Erythroblast (primary cell): Measurements from ENCODE around the gene PPP1R37.

Source experiments
- DNase-seq, 2 experiments: peaks; one replicate each; lab custom pipeline; 2025; lab: John Stamatoyannopoulos, UW
- GATA1 ChIP-seq: IDR thresholded peaks from 2 replicates; pipeline ENCODE4 v1.6.1; 2011; ENCODE audit warnings: low read depth, mild to moderate bottlenecking, control low read depth, low read length, moderate library complexity
- POLR2A ChIP-seq: IDR thresholded peaks from 2 replicates; pipeline ENCODE4 v1.6.1; 2011; ENCODE audit warnings: mild to moderate bottlenecking, low read length

PPP1R37 gene

DNA sequence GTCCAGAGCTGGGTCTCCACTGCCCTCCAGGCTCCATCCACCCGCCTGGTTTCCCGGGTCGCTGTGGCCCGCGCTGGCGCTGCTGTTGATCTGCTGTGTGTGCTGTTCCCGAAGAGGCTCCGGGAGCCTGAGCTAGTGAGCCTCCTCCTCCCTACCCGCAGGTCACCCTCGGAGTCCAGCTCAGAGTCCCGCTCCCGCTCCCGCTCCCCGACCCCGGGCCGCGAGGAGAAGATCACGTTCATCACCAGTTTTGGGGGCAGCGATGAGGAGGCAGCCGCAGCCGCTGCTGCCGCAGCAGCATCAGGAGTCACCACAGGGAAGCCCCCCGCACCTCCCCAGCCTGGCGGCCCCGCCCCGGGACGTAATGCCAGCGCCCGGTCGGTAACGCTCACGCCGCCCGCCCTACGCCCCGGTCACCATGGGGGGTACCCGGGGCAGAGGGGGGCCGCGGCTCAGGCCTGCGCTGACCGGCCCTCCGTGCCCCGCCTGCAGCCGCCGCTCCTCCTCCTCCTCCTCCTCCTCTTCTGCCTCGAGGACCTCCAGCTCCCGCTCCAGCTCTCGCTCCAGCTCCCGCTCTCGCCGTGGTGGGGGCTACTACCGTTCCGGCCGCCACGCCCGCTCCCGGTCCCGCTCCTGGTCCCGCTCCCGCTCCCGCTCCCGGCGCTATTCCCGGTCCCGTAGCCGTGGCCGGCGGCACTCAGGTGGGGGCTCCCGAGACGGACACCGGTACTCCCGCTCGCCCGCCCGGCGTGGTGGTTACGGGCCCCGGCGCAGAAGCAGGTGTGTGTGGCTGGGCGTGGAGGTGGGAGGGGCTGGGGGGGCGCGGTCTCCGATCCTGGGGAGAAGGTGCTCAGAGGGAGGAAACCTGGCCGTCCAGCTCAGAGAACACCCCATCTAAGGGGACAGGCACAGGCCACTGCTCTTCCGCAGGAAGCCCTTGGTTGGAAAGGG is 28.9 kb upstream of the PPP1R37 start:
- DNase-seq, result no peak
- no peak for TF ChIP-seq GATA1
- TF ChIP-seq POLR2A, result no peak

DNA sequence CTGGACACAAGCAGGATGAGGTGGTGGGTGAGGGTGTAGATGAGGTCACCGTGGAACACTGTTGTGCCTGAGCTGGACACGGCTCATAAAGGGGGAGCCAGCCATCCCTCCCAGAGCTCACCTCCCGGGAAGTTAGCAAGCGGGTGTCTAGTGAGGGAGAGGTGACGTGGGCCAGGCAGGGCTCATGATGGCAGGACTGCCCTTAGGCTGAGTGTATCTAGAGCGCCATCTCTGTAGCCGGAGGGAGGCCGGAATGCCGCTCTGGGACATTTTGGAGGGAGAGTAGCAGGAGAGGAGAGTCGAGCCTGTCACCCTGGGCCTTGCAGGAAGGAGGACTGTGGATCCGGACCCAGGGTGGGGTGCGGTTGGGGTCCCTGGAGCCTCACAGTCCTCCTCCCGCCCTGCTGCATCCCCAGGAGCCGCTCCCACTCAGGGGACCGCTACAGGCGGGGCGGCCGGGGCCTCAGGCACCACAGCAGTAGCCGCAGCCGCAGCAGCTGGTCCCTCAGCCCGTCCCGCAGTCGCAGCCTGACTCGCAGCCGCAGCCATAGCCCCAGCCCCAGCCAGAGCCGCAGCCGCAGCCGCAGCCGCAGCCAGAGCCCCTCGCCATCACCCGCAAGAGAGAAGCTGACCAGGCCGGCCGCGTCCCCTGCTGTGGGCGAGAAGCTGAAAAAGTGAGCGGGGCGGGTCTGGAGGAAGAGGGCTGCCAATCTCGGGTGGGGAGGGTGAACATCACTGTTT is 25.9 kb upstream of the PPP1R37 start:
- DNase-seq, result no peak
- TF ChIP-seq GATA1 (no peak), POLR2A (no peak)

DNA sequence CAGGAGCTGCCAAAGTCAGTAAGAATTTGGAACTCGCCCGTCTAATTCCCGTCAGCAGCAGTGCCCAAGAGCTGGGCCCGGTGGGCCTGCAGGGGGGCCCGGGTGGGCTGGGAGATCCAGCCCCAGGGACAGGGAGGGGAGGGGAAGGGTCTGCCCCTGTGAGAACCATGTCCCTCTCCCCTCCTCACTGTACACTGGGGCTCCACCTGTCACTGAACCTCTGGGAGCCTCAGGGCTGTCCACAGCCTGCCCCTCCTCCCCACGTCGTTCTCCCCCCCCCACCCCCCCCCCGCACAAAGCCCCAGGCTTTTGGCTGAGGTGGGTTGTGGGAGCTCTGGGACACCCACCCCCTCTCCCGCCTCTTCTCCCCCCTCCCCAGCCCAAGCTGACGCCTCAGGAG is 24.9 kb upstream of the PPP1R37 start:
- no peak for TF ChIP-seq POLR2A
- TF ChIP-seq GATA1, result no peak
- DNase-seq, result no peak

DNA sequence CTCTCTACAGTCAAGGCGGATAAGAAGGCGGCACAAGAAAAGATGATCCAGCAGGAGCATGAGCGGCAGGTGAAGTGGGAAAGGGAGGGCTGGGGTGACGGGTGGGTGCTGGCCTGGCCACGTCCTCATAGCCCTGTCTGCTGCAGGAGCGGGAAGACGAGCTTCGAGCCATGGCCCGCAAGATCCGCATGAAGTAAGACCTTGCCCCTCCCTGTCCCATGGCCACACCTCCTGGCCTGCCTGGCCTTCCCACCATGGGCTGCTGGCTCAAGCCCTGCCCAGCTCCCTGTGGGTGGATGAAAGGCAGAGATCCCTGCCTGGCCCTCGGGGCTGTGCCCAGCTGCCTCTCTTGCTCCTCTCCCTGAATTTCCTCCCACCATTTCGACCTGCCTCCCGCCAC is 23.9 kb upstream of the PPP1R37 start:
- DNase-seq, result no peak

DNA sequence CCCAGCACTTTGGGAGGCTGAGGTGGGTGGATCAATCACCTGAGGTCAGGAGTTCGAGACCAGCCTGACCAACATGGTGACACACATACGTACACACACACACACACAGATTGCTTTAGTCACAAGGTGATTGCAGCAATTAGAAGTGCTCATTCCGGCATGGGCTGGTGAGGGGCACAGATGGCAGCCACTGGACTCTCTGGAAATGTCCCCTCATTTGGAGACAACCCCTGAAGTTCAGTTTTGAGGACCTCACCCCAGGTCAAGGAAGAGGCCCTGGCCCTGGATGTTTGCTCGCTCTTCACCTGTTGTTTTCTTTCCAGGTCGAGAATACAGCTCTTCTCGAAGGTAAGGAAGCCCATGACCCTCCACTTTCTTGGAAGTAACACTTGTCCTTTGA is 22.8 kb upstream of the PPP1R37 start:
- no peak for DNase-seq
- TF ChIP-seq GATA1, result no peak
- TF ChIP-seq POLR2A, result no peak

More for the DNA sequence above, 23.9 kb upstream of the PPP1R37 start:
- TF ChIP-seq POLR2A (no peak), GATA1 (no peak)

DNA sequence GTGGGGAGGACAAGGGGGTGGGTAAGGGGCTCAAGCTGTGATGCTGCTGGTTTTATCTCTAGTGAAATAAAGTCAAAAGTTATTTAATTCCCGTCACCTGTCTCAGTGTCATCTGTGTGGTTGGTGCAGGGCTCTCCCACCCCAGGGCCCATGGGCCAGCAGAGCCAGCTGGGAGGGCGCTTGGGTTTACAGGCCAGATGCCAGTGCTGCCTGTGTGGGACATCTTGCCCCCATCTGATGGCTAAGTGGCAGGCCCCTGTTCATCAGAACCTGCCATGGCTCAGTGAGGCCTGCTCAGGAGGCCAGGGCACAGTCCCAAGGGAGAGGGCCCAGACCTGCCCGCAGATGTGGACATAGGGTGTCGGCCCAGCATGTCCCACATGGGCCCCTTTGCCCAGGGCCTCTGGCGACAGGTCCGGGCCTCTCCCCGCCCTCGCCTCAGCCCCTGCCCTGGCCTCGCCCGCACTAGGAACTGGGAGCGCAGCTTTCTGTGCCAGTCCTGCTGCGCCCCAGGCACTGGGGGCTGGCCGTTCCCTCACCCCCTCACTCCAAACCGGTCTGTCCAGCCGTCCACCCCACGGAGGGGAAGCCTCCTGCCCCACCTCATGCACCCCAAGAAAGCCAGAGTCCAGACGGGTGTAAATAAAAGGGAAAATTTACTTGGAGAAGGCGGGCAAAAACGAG is 22.0 kb upstream of the PPP1R37 start:
- DNase-seq, result no peak
- TF ChIP-seq POLR2A (no peak), GATA1 (no peak)

DNA sequence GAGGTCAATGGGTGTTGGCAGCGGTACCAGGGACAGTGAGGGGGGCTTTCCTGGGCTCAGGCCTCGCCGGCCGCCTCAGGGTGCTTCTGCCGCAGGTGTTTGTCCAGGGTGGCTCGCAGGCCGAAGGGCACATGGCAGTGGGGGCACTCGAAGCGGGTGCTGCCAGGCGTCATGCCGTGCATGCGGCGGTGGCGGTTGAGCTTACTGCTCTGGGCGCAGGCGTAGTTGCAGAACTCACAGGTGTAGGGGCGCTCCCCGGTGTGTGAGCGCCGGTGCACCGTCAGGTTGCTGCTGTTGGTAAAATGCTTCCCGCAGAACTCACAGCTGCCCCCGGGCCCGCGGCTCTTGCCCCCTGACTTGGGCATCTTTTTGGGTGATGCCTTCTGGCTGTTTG is 21.4 kb upstream of the PPP1R37 start:
- no peak for TF ChIP-seq GATA1
- TF ChIP-seq POLR2A, result no peak
- no peak for DNase-seq

DNA sequence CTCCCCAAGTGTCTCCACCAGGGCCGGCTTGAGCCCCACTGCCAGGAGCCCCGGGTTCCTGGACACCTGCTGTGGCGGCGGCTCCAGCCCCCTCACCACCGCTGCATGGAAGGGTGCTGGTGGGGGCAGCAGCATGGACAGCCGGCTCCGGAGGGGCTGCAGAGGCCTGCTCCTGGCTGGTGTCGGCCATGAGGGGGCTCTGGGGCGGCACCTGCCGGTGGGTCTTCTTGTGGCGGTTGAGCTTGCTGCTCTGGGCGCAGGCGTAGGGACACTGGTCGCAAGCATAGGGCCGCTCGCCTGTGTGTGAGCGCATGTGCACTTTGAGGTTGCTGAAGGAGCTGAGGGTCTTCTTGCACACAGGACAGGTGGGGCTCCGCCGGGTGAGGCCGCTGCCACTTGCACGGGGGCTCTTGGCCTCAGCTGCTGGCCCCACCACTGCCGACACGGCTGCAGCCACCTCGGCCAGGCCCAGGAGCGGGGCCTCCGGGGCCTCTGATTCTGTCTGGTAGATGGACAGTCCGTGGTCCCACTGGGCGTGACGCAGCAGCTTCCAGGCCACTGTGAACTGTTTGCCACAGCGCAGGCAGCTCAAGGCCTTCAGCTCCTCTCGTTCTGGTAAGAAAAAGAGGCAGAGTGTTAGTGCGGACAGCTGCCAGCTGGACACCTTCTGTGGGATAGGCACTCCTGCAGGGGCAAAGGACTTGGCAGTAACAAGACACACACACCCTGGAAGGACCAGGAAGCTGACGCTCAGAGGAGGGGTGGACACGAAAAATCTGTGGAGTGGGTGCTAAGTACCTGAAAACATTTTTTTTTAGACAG is 20.8 kb upstream of the PPP1R37 start:
- TF ChIP-seq POLR2A (no peak), GATA1 (no peak)
- no peak for DNase-seq

DNA sequence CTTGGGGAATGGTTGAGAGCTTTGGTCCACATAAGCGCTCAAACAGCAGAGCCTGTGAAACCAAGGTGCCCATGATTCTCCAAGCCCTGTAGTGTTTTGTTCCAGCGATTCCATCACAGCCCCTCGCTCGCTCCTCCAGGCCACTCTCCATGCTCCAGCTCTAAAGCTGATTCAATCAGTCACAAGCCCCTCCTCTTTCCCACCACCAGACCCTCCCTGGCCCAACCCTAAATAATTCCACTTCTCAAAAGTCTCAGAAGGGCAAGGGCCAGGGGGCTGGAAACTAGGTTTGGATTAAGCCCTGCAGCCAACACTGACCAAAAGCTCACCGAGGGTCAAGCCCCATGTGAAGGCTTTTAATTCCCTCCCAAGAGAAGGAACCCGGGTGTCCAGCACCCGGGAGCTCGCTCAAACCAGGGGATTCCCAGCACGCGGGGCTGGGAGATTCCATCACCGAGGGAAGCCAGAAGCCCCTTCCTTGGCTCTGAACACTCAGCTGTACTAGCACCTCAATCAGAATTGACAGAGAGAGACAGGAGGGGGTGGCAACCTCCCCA is 18.2 kb upstream of the PPP1R37 start:
- no peak for TF ChIP-seq POLR2A
- no peak for TF ChIP-seq GATA1
- no peak for DNase-seq

DNA sequence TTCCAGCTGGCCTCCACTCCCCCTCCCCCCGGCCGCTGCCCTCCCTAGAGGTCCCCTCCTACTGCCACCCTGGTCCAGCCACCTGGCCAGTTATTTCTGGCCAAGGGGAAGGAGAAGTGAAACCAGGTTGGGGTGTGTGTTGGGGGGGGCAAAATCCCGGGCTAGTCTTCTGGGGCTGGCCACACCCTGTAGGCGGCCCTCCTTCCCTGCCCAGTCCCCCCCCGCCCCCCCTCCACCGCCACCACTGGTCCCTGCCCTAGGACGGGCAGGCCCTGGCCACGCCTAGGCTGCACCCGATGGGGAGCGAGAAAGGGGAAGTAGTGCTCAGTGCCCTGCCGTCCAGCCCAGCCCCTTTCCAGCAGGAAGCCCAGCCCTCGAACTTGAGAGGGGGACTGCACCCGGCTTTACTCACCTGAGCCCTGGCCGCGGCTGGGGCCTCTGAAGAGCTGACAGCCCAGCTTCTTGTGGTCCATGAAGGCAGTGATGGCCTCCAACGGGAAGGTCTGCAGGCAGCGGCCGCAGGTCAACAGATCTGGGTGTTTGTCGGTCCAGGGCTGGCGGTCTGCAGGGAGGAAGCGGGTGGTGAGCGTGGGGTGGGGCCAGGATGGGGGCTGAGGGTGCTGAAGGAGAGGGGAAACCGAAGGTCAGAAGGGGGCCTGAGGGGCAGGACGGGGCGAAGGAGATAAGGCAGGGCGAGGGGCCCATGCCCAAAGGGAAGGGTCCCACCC is 17.5 kb upstream of the PPP1R37 start:
- TF ChIP-seq POLR2A (no peak), GATA1 (no peak)
- DNase-seq, result peak; percentile 74 to 79

DNA sequence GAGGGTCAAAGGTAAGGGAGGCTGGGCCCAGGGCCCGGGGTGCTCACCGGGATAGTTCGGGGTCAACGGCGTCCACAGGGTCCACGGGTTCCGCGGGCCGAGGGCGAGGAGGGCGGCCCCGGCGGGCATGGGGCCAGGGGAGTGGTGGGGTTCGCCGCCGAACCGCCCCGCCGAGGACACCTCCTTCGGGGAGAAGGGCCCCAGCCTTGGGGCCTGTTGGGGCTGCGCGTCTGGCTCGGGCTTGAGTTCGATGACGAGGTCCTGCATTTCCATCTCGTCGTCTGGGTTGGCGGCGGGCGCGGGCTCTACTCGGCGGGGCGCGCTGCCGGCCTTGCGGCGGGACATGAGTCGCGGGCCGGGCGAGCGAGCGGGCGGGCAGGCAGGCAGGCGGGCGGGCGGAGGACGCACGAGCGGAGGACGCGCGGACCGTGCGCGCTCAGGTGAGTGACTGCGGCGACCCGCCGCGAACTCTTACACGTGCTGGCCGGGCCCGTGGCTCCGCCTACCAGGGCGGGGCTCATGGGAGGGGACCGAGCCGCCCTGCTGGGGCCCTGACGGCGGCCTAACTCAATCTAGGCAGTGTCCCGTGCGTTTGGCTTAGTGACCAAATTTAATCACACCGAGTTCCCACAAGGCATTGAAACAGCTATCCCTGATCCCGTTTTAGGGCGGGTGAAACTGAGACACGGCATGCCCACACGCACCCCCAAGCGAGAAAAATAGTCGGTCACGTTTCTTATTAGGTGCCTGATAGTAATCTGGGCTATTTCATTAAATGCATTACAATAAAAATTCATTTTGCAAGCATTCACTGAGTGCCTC is 16.7 kb upstream of the PPP1R37 start, which contains the start of gene ZNF296:
Gene ZNF296 (minus strand): TSS at position 450 of the 822 bp plus-strand sequence. CDS start 105 bp downstream, at position 345.
- TF ChIP-seq POLR2A (peak; percentile 32), GATA1 (no peak)
- peak; percentile 85 to 89 for DNase-seq
